HG03354 (cell line): Measurements from ENCODE around the gene MINDY4.

Source experiments
- ATAC-seq: cut with Tn5 transposase; IDR thresholded peaks from one replicate; pipeline ENCODE4 v1.9.1; 2021; ENCODE audit warnings: mild to moderate bottlenecking; ENCODE audit not compliant: unreplicated experiment, poor library complexity, severe bottlenecking

MINDY4 gene

GRCh38 chr7:30866939-30867338 lies 95.7 kb downstream of the MINDY4 start:
- no peak for ATAC-seq

GRCh38 chr7:30867483-30867882 lies 96.3 kb downstream of the MINDY4 start:
- ATAC-seq = no peak

GRCh38 chr7:30869794-30870611 lies 98.8 kb downstream of the MINDY4 start:
- ATAC-seq = no peak

GRCh38 chr7:30870821-30871518 lies 99.8 kb downstream of the MINDY4 start:
- no peak for ATAC-seq

GRCh38 chr7:30871655-30872054 lies 100.4 kb downstream of the MINDY4 start:
- ATAC-seq = no peak

- no peak for ATAC-seq
Observed at GRCh38 chr7:30873207-30873606, 102.0 kb downstream of the MINDY4 start.

- no peak for ATAC-seq
Observed at GRCh38 chr7:30873656-30874055, 102.4 kb downstream of the MINDY4 start.

GRCh38 chr7:30874656-30875302 lies 103.6 kb downstream of the MINDY4 start:
- ATAC-seq = no peak

- ATAC-seq = no peak
Observed at GRCh38 chr7:30877015-30877769, 106.0 kb downstream of the MINDY4 start.

GRCh38 chr7:30877993-30878392 lies 106.8 kb downstream of the MINDY4 start:
- ATAC-seq = no peak

- ATAC-seq = no peak
Observed at GRCh38 chr7:30879139-30880124, 108.2 kb downstream of the MINDY4 start.

- no peak for ATAC-seq
Observed at GRCh38 chr7:30880125-30880720, 109.0 kb downstream of the MINDY4 start.

GRCh38 chr7:30880941-30881340 lies 109.7 kb downstream of the MINDY4 start:
- ATAC-seq = no peak

- ATAC-seq = no peak
Observed at GRCh38 chr7:30881448-30881847, 110.2 kb downstream of the MINDY4 start.

- no peak for ATAC-seq
Observed at GRCh38 chr7:30884881-30885280, 113.7 kb downstream of the MINDY4 start.

- ATAC-seq = no peak
Observed at GRCh38 chr7:30886608-30887011, 115.4 kb downstream of the MINDY4 start.

- no peak for ATAC-seq
Observed at GRCh38 chr7:30887464-30887872, 116.3 kb downstream of the MINDY4 start.

GRCh38 chr7:30888747-30889146 lies 117.5 kb downstream of the MINDY4 start:
- ATAC-seq = no peak
